Activated CD4-positive, alpha-beta T cell treated with anti-CD3 and anti-CD28 coated beads, Interleukin-2, Interleukin-4, amounts not matched to agents 100 ng/mL and 50 ng/mL, durations not matched to agents 16 hours and 8 hours (primary cell): ENCODE results near the gene COL15A1.

Experiments
- DNase-seq: peaks from one replicate; pipeline ENCODE4 v3.0.0-alpha.2; 2020; ENCODE audit warnings: low spot score

Gene COL15A1

GRCh38 chr9:98916660-98917059 lies 27.0 kb upstream of the COL15A1 start:
- DNase-seq: no peak

GRCh38 chr9:98917746-98918487 lies 25.8 kb upstream of the COL15A1 start:
- no peak for DNase-seq

- no peak for DNase-seq
Observed at GRCh38 chr9:98921732-98922131, 22.0 kb upstream of the COL15A1 start.

GRCh38 chr9:98922721-98923435 lies 20.8 kb upstream of the COL15A1 start:
- no peak for DNase-seq

DNA sequence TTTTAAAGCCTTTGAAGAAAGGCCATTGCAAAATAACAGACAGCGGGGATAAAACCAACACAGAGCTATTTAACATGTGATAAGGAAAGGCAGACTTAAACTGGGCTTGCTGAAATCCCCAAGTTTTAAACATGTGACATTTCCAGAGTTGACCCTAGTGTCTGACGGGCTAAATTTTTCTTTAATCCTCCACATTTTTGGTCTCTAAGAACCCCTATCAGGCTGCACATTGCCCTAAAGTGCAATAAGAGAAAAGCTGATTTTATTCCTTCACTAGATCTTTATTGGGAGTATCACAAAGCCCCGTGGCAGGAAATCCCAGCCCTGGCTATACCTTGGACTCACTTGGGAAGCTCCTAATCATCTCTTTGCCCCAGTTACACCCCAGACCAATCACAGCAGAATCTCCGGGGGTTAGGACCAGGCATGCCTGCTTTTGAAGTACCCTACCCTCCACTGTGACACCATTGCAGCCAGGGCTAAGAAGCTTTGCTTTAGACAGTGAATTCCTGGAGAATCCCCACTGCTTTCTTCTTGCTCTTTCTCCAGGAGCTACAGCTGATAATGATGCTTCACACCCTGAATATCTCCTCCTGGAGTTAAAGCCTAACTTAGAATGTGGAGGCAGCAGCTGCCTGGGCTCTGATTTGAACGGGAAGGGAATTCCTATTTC lies 20.1 kb upstream of the COL15A1 start:
- no peak for DNase-seq

DNA sequence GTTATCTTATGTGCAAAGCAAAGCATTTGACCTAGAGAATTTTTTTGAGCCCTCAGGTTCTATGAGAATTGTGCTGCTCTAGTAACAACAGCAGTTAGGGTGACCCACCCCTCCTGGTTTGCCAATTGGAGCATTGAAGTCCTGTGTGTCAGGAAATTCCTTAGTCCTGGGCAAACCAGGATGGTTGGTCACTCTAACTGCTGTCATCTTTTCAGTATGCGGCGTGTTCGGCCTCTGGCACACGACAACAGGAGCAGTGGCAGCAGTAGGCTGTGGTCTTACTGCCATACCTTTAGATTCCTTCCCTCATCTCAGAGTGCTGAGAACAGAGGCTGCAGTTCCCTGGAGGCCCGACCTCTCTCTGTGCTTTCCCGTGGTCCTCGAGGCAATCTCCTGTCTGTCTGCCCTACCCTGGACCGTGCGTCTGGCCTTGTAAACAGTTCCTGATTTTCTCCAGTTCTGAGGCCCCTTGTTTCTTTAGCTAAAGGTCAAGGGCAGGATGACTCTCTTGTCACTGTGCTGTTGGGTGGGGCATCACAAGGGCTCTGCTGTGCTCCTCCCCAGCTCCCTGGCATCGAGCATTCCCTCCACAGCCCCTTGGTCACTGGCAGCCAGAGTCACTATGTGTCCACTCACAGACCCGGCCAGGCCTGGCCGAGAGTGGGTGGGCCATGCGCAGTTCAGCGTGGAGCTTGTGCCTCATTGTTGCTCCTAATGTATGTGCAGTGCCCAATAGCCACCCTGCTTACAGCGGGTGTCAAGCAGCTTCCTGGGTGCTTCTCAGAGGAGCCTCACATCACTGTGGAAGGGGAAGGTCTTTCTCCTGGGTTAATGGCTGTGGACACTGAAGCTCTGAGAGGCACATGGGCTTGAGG lies 18.5 kb upstream of the COL15A1 start:
- no peak for DNase-seq

DNA sequence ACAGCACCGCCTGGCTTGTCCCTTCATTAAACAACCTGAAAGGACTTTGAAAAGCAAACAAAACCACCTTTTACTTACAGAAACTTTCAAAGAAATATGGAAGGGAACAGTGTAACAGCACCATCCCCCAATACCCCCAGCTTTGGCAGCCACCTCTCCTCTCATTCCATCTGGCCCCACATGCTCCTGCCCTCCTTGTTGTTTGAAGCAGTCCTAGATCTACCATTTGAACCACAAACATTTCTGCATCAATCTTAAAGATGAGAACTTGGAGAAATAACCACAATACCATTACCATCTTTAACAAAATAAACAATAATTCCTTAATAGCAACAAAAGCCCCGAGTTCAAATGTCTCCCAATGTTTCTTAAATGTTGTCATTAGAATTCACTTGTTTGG lies 17.8 kb upstream of the COL15A1 start:
- DNase-seq: no peak

DNA sequence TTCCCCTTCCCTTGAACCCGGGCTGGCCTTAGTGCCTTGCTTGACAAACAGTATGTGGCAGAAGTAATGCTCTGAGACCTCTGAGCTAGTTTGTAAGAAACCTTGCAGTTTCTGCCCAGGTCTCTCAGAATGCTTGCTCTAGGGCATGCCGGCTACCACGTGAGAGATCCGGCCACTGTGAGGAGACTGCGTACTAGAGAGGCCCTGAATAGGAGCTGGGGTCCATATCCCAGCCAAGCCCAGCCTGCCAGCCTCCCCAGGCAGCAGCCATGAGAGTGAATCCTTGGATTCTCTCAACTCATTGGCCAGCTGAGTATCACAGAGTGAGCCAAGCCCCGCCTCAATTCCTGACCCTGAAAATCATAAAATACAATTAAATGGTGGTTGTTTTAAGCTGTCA lies 16.0 kb upstream of the COL15A1 start:
- DNase-seq: no peak

GRCh38 chr9:98929071-98929470 lies 14.6 kb upstream of the COL15A1 start:
- DNase-seq: no peak

- DNase-seq: no peak
Observed at GRCh38 chr9:98929895-98930341, 13.8 kb upstream of the COL15A1 start.

DNA sequence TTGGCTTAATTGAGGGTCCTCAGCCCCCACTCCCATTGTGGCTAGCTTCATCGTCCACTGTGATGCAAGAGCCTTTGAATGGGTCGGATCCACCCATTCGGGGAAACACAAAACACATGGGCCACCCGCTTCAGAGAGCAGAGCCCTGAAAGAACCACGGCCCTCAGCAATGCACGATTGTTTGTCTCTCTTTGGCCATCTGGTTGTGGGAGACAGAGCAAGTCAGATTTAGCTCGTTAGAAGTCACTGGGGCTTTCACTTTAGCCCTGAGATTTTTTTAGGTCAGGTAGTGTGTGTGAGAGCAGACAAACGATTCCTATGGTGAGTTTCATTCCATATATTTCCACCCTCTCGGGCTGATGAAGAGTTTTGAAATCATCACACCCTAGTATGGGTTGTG lies 12.9 kb upstream of the COL15A1 start:
- no peak for DNase-seq

DNA sequence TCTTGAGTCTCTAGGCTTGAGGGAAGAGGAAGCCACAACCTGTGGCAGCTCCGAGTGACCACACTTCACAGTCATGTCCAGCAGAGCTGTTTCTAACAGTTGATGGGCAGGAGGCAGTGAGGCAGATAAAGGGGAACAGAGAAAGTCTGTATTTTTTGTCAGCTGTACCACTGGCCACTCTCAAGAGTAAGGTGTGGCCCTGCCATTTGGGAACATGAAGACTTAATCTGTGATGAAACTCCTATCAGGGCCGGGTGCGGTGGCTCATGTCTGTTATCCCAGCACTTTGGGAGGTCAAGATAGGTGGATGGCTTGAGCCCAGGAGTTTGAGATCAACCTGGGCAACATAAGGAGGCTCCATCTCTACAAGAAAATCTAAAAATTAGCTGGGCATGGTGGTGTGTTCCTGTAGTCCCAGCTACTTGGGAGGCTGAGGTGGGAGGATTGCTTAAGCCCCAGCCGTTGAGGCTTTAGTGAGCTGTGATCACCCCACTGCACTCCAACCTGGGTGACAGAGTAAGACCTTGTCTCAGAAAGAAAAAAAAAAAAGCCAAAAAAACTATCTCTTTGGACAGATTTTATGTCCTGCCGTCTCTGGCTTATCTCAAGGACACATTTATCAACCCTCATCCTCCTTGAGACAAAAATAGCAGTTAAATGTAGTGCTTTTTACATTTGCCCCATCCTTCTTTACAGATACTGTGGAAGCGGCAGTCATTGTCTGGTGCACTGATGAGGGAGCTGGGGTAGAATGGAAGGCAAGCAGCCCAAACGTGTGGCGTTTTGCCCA lies 11.9 kb upstream of the COL15A1 start:
- no peak for DNase-seq

DNA sequence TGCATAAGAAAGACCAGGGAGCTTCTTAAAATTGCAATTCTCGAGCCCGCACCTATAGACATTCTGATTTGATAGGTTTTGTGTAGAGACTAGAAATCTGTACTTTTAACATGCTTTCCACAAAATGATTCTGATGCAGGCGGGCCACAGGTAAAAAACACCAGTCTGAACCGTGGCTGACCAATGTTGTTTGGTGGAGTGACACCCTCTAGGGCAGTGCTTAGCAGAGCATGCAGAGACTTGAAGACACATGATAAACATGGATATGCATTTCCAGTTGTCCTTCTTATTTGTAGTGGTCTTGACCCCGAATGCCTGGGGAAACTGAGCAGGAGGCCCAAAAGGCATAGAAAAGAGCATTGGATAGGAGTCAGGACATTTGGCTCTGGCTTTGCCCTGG lies 10.5 kb upstream of the COL15A1 start:
- no peak for DNase-seq

- no peak for DNase-seq
Observed at GRCh38 chr9:98933890-98934289, 9.8 kb upstream of the COL15A1 start.

- DNase-seq: no peak
Observed at GRCh38 chr9:98935071-98935505, 8.6 kb upstream of the COL15A1 start.

GRCh38 chr9:98940276-98940675 lies 3.4 kb upstream of the COL15A1 start:
- DNase-seq: no peak

DNA sequence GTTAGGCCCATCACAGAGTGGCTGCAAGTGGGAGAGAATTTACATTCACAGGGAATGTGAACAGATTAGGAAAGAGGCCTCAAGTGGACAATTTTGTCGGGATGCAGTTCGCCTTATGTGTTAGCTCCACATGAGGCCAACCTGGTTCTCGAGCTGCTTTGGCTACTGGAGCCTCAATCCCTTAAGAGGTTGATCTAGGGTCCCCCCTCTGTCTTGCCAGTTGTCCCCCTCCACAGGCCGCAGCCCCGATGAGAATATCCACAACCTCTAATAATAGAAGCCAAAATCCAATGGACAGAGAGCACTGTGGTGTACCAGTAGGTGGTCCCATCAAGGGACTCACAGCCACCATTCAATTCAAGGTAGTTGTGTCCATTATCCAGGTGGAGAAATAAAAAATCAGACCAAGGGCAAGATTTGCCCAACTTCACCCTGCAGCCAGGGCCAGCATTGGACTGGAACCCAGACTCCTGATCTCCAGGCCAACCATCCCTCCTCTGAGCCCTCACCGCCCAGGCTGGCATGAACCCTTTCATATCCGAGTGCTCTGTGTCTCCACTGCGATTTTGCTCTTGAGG lies 1.7 kb upstream of the COL15A1 start:
- DNase-seq: no peak

- DNase-seq: no peak
Observed at GRCh38 chr9:98942906-98943681, 613 bp upstream of the COL15A1 start.

DNA sequence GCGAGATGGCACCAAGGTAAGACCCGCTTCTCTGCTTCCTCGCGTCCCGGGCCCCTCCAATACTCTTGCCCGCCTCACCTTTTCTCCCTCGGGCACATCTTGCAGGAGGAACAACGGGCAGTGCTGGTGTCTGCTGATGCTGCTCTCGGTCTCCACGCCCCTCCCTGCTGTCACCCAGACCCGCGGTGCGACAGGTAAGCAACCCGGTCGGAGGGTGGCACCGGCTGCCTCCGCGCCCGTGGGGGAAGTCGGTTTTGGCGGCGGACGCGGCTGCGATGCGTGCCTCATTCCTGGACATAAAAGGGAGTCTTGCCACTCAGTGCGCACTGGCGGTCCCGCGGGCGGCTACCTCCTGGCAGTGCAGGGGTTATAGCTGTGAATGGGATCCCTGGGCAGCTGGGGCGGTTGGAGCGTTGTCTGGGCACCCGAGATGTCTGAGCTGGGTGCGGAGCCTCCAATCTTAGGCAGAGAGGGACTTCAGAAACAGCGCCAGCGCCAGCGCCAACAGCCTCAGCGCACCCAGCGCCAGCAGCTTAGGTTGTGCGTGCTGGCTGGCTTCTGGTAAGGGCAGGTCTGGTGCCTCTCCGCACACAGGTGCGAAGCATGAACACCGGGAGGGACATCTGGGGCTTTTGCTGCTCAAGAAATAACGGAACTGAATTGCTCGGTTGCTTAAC lies 488 bp downstream of the COL15A1 start:
- DNase-seq: no peak

- no peak for DNase-seq
Observed at GRCh38 chr9:98944734-98945074, 997 bp downstream of the COL15A1 start.
